Esophagus squamous epithelium (tissue), 4 donors: Measurements from ENCODE around the gene TOR1A.

Experiments used
- CTCF ChIP-seq, 6 experiments: fragments of 450-650 bp in 4 of 6; fragments of 200-600 bp in 2 of 6; sonication (generic) in 2 of 6; IDR thresholded peaks; one replicate each; pipeline ENCODE4 v1.5.1; 2016 to 2019; ENCODE audit warnings: antibody characterized with exemption in 6 of 6, mild to moderate bottlenecking in 4 of 6, moderate library complexity in 4 of 6
- POLR2A ChIP-seq, 4 donors: fragments of 450-650 bp; IDR thresholded peaks; one replicate each; pipeline ENCODE4 v1.6.1; 2017; ENCODE audit warnings: antibody characterized with exemption in 4 of 4, mild to moderate bottlenecking in 4 of 4, moderate library complexity in 3 of 4

GRCh38 chr9:129865668-129866320 lies 41.9 kb upstream of the TOR1A start:
- TF ChIP-seq CTCF (IDR thresholded peaks at IDR 0.05), result no peak
- TF ChIP-seq POLR2A (IDR thresholded peaks at IDR 0.05), result no peak
